Measurements from ENCODE around the gene CPEB2.
"Not testable (repeated sequence)": the region's sequence is repeated elsewhere in the genome, so short reads cannot be mapped to it uniquely, and the experiment has no call there.

CPEB2 gene

GRCh38 chr4:15063341-15063740, 61.1 kb downstream of the CPEB2 start:
- DNase-seq: no peak

GRCh38 chr4:15065516-15065915, 63.2 kb downstream of the CPEB2 start:
- no peak for DNase-seq

GRCh38 chr4:15066140-15066539, 63.9 kb downstream of the CPEB2 start:
- DNase-seq: no peak

GRCh38 chr4:15068298-15068697, 66.0 kb downstream of the CPEB2 start:
- no peak for DNase-seq

GRCh38 chr4:15075875-15076274, 73.6 kb downstream of the CPEB2 start:
- no peak for DNase-seq

GRCh38 chr4:15077969-15078368, 75.7 kb downstream of the CPEB2 start:
- DNase-seq: no peak

- DNase-seq: no peak
Observed at GRCh38 chr4:15078682-15079642, 76.7 kb downstream of the CPEB2 start.

- DNase-seq: no peak
Observed at GRCh38 chr4:15084780-15085179, 82.5 kb downstream of the CPEB2 start.

GRCh38 chr4:15085762-15086161, 83.5 kb downstream of the CPEB2 start:
- not testable (repeated sequence) for DNase-seq

- not testable (repeated sequence) for DNase-seq
Observed at GRCh38 chr4:15086259-15086658, 84.0 kb downstream of the CPEB2 start.

- no peak for DNase-seq
Observed at GRCh38 chr4:15088394-15089035, 86.2 kb downstream of the CPEB2 start.

- DNase-seq: no peak
Observed at GRCh38 chr4:15089979-15090378, 87.7 kb downstream of the CPEB2 start.

GRCh38 chr4:15100380-15100779, 98.1 kb downstream of the CPEB2 start:
- no peak for DNase-seq

- no peak for DNase-seq
Observed at GRCh38 chr4:15100994-15101695, 98.9 kb downstream of the CPEB2 start.

GRCh38 chr4:15104825-15105224, 102.5 kb downstream of the CPEB2 start:
- no peak for DNase-seq

GRCh38 chr4:15106399-15106798, 104.1 kb downstream of the CPEB2 start:
- DNase-seq: no peak

GRCh38 chr4:15109600-15109999, 107.3 kb downstream of the CPEB2 start:
- DNase-seq: no peak

GRCh38 chr4:15110120-15110571, 107.9 kb downstream of the CPEB2 start:
- DNase-seq: no peak

- no peak for DNase-seq
Observed at GRCh38 chr4:15116509-15117079, 114.3 kb downstream of the CPEB2 start.

GRCh38 chr4:15117270-15117946, 115.1 kb downstream of the CPEB2 start:
- DNase-seq: no peak

- DNase-seq: no peak
Observed at GRCh38 chr4:15118292-15118691, 116.0 kb downstream of the CPEB2 start.
